Nephron progenitor cell (in vitro differentiated cells): ENCODE results near the gene RGS11.

Source experiments
- DNase-seq: peaks from one replicate; pipeline ENCODE4 v3.0.0; 2021
- H3K27ac Mint-ChIP-seq: 2 replicates; pipeline ENCODE4 v1.8.0; 2021; ENCODE audit warnings: mild to moderate bottlenecking, moderate library complexity, mixed read lengths
- H3K27me3 Mint-ChIP-seq: 2 replicates; pipeline ENCODE4 v1.8.0; 2021; ENCODE audit warnings: mild to moderate bottlenecking, low read depth, mixed read lengths; ENCODE audit not compliant: poor library complexity
- H3K36me3 Mint-ChIP-seq: 2 replicates; pipeline ENCODE4 v1.8.0; 2021; ENCODE audit warnings: low read depth, mixed read lengths
- H3K4me1 Mint-ChIP-seq: 2 replicates; pipeline ENCODE4 v1.8.0; 2021; ENCODE audit warnings: mixed read lengths
- H3K4me3 Mint-ChIP-seq: 2 replicates; pipeline ENCODE4 v1.8.0; 2021; ENCODE audit warnings: mild to moderate bottlenecking, moderate library complexity, mixed read lengths
- H3K9me3 Mint-ChIP-seq: 2 replicates; pipeline ENCODE4 v1.8.0; 2021; ENCODE audit warnings: mild to moderate bottlenecking, moderate library complexity, mixed read lengths
- CTCF ChIP-seq: fragments of 200-600 bp; sonication (generic); IDR thresholded peaks from 2 replicates; pipeline ENCODE4 v1.5.0; 2021; ENCODE audit warnings: antibody characterized with exemption

Gene RGS11

GRCh38 chr16:275786-276232 lies at the start of gene RGS11:
TSS of gene RGS11 (minus strand) at chr16:275944. CDS start at chr16:275911, 33 bp downstream.
- no peak for TF ChIP-seq CTCF
- H3K27ac Mint-ChIP-seq = no peak within 1 kb of the TSS
- peak within 1 kb of the TSS; percentile 76 for H3K4me3 Mint-ChIP-seq
- no peaks in the 10 kb centered on the region for H3K9me3 Mint-ChIP-seq
- H3K4me1 Mint-ChIP-seq = no peaks in the 10 kb centered on the region
- peaks cover 75% of the 10 kb centered on the region for H3K27me3 Mint-ChIP-seq
- DNase-seq = peak; percentile 35
- H3K36me3 Mint-ChIP-seq = no peaks in the 10 kb centered on the region

DNA sequence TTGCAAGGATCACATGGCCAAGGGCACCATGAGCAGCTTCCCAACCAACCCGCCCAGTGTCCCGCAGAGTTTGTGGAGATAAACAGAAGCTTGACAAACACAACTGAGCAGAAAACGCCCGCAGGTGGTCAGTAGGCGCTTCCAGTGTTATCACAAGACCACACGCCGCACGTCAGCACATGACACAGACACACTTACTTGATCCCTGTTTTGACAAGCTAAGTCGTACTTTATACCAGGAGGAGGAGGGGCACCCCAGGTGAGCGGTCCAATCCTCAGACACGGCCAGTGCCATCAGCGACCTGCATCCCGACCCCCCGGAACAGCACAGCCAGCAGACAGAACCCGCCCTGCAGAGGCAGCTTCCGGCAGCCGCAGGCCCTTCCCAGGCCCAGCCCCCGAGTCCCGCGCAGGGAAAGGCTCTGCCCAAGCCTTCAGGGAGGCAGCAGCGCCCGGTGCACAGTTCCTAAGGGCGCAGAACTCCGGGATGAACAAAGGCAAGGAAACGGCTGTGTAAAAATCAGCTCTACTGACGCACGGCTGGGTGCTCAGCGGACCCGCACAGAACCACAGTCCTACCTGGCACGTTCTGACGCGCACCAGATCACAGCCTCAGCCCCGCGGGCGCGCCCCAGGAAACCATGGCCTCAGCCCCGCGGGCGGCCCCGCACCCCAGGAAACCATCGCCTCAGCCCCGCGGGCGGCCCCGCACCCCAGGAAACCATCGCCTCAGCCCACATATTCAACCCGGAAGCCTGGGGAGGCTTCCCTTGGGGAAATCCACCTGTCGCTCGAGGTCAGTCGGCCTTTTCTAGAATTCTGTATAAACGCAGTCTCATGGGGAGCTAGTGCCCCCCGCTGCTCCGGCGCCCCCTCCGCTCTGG lies 48.9 kb upstream of the RGS11 start:
- no peaks in the 10 kb centered on the region for H3K9me3 Mint-ChIP-seq
- peaks cover 6% of the 10 kb centered on the region for H3K36me3 Mint-ChIP-seq
- H3K4me1 Mint-ChIP-seq = peaks cover 21% of the 10 kb centered on the region
- no peak overlapping the region for H3K4me3 Mint-ChIP-seq
- DNase-seq = no peak
- peaks cover 4% of the 10 kb centered on the region for H3K27me3 Mint-ChIP-seq
- no peak for TF ChIP-seq CTCF
- no peak overlapping the region for H3K27ac Mint-ChIP-seq

- peaks cover 24% of the 10 kb centered on the region for H3K4me1 Mint-ChIP-seq
- no peak overlapping the region for H3K4me3 Mint-ChIP-seq
- DNase-seq = no peak
- peaks cover 9% of the 10 kb centered on the region for H3K36me3 Mint-ChIP-seq
- H3K9me3 Mint-ChIP-seq = no peaks in the 10 kb centered on the region
- H3K27me3 Mint-ChIP-seq = peaks cover 4% of the 10 kb centered on the region
- TF ChIP-seq CTCF = no peak
- no peak overlapping the region for H3K27ac Mint-ChIP-seq
These were observed 48.4 kb upstream of the RGS11 start for GRCh38 chr16:324201-324450.

- no peak for DNase-seq
- Mint-ChIP-seq H3K27ac (peak overlapping the region; percentile 83), H3K36me3 (peaks cover 13% of the 10 kb centered on the region), H3K4me1 (peaks cover 29% of the 10 kb centered on the region), H3K4me3 (no peak overlapping the region), H3K27me3 (peaks cover 4% of the 10 kb centered on the region), H3K9me3 (no peaks in the 10 kb centered on the region)
- TF ChIP-seq CTCF = no peak
These were observed 46.9 kb upstream of the RGS11 start for GRCh38 chr16:322476-323143.

GRCh38 chr16:321532-321931 lies 45.8 kb upstream of the RGS11 start:
- H3K27ac Mint-ChIP-seq = peak overlapping the region; percentile 68
- no peak for TF ChIP-seq CTCF
- peaks cover 4% of the 10 kb centered on the region for H3K27me3 Mint-ChIP-seq
- peaks cover 13% of the 10 kb centered on the region for H3K36me3 Mint-ChIP-seq
- H3K4me1 Mint-ChIP-seq = peaks cover 29% of the 10 kb centered on the region
- no peaks in the 10 kb centered on the region for H3K9me3 Mint-ChIP-seq
- no peak overlapping the region for H3K4me3 Mint-ChIP-seq
- no peak for DNase-seq

- peaks cover 13% of the 10 kb centered on the region for H3K36me3 Mint-ChIP-seq
- DNase-seq = no peak
- H3K9me3 Mint-ChIP-seq = no peaks in the 10 kb centered on the region
- peaks cover 4% of the 10 kb centered on the region for H3K27me3 Mint-ChIP-seq
- H3K4me3 Mint-ChIP-seq = no peak overlapping the region
- H3K4me1 Mint-ChIP-seq = peaks cover 29% of the 10 kb centered on the region
- TF ChIP-seq CTCF = no peak
- no peak overlapping the region for H3K27ac Mint-ChIP-seq
These were observed 44.5 kb upstream of the RGS11 start for GRCh38 chr16:320206-320605.
